ENCODE results near the gene MANSC1. TPM values are rescaled to one million over a fixed set of nuclear protein-coding genes. Genes with fewer than 3 reads are reported as not detected.

Gene MANSC1
- total and polyA plus RNA-seq, 2 donors (not counting 3 experiments of a cell fraction or from before 2014, with no cell fraction given) = 37.0 to 65.0 TPM

DNA sequence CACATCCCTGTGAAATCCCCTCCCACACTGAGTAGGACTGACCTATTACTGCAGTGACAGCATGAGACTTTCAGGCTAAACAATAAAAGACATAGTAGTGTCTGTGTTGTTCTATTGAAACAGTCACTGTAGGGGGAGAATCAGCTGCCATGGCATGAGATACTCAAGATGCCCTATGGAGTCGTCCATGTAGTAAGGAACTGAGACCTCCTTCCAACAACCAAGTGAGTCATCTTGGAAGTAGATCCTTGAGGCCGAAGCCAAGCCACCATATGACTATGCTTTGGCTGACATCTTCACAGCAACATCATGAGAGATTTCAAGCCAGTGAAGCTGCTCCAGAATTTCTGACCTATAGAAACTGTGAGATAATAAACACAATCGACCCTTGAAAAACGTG, 71.1 kb downstream of the MANSC1 start:
- Histone ChIP-seq H3K4me3 (replicated peaks in 1 of 3; ENCODE audit: insufficient read depth in 1 of 3, low read depth in 1 of 3, low read length in 3 of 3) (no peak overlapping the region), H2AFZ (ENCODE audit: low read depth, low read length) (no peak overlapping the region), H3K9me3 (replicated peaks; ENCODE audit: control insufficient read depth, insufficient read depth, low read length) (no peaks in the 10 kb centered on the region), H3K4me2 (ENCODE audit: insufficient read depth, low read length) (no peak overlapping the region), H3K4me1 (ENCODE audit: control insufficient read depth, extremely low read depth, insufficient read depth, low read length) (peaks cover 3% of the 10 kb centered on the region), H3K27me3 (ENCODE audit: control insufficient read depth in 2 of 2, insufficient read depth in 2 of 2, low read length in 2 of 2) (no peaks in the 10 kb centered on the region), H3K27ac (ENCODE audit: insufficient read depth, low read depth, low read length) (no peak overlapping the region), H3K79me2 (ENCODE audit: control insufficient read depth, insufficient read depth, low read length) (no peaks in the 10 kb centered on the region), H4K20me1 (replicated peaks; ENCODE audit: control insufficient read depth, extremely low read depth, insufficient read depth, low read length) (no peaks in the 10 kb centered on the region), H3K9me1 (replicated peaks; ENCODE audit: control insufficient read depth, extremely low read depth, insufficient read depth, low read length) (no peaks in the 10 kb centered on the region), H3K9ac (replicated peaks; ENCODE audit: extremely low read depth, insufficient read depth, low read length) (no peak overlapping the region), H3K36me3 (ENCODE audit: control insufficient read depth in 2 of 2, extremely low read depth in 1 of 2, insufficient read depth in 2 of 2, low read length in 2 of 2) (no peaks in the 10 kb centered on the region)
- ChIA-PET CTCF (no interaction called here), POLR2A (interaction anchor here (0.6 kb wide), 1 partner anchor 123 kb away, joined by 3 read pairs; no protein-coding TSS in a partner anchor)
- dilution Hi-C loops (cut with MboI; ENCODE audit: extremely low pct_ligation_motif_present, low sequenced_read_pairs) = no loop called here
- DNase-seq (ENCODE audit: low read depth, low spot score) = no peak
- no peak for TF ChIP-seq POLR2AphosphoS5 (IDR thresholded peaks at IDR 0.05; ENCODE audit: insufficient read depth, low read depth, low read length)
- TF ChIP-seq, protein P1, sequence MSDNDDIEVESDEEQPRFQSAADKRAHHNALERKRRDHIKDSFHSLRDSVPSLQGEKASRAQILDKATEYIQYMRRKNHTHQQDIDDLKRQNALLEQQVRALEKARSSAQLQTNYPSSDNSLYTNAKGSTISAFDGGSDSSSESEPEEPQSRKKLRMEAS (IDR thresholded peaks at IDR 0.05; ENCODE audit: insufficient read depth, insufficient read length) = no peak
- TF ChIP-seq, protein P2, sequence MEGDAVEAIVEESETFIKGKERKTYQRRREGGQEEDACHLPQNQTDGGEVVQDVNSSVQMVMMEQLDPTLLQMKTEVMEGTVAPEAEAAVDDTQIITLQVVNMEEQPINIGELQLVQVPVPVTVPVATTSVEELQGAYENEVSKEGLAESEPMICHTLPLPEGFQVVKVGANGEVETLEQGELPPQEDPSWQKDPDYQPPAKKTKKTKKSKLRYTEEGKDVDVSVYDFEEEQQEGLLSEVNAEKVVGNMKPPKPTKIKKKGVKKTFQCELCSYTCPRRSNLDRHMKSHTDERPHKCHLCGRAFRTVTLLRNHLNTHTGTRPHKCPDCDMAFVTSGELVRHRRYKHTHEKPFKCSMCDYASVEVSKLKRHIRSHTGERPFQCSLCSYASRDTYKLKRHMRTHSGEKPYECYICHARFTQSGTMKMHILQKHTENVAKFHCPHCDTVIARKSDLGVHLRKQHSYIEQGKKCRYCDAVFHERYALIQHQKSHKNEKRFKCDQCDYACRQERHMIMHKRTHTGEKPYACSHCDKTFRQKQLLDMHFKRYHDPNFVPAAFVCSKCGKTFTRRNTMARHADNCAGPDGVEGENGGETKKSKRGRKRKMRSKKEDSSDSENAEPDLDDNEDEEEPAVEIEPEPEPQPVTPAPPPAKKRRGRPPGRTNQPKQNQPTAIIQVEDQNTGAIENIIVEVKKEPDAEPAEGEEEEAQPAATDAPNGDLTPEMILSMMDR (IDR thresholded peaks at IDR 0.05; ENCODE audit: extremely low read depth in 1 of 2, insufficient read depth in 1 of 2, low read depth in 1 of 2, low read length in 2 of 2) = no peak
- TF ChIP-seq JUN (IDR thresholded peaks at IDR 0.05; ENCODE audit: borderline replicate concordance, insufficient read depth, insufficient read length, low read depth) = no peak
- intact Hi-C loops (cut with micrococcal nuclease) = no loop called here
- no TSS peak for BruUV-seq (replicated peaks)
- no peak for FAIRE-seq

Small RNAs within 50 kb of the gene (small RNA-seq; reads per million reads assigned to genes)
- not detected for gene RNU6-318P (ENCODE audit: insufficient read depth, insufficient read length, low read depth, low replicate concordance)

Other genes with a start within 250 kb of the MANSC1 start
- gene LRP6, start 83.2 kb downstream of the MANSC1 start, total RNA-seq = 40.1 and 41.7 TPM in 2 replicates
- 28.5 and 31.0 TPM in 2 replicates for gene LRP6, start 83.2 kb downstream of the MANSC1 start, polyA plus RNA-seq
- gene BORCS5, start 6.8 kb upstream of the MANSC1 start, total RNA-seq = 10.5 and 11.5 TPM in 2 replicates
- 8.3 and 10.3 TPM in 2 replicates for gene BORCS5, start 6.8 kb upstream of the MANSC1 start, polyA plus RNA-seq
- gene DUSP16, start 212.6 kb upstream of the MANSC1 start, total RNA-seq = 12.7 and 19.5 TPM in 2 replicates
- 7.0 and 7.4 TPM in 2 replicates for gene DUSP16, start 212.6 kb upstream of the MANSC1 start, polyA plus RNA-seq

Data from endothelial cell of umbilical vein (primary cell).